Fibroblast of skin of left biceps (primary cell): Measurements from ENCODE around the gene OR6C76.

Experiments used
- DNase-seq, 2 experiments: peaks; one replicate each; pipeline ENCODE4 v3.0.0-alpha.2; 2013; ENCODE audit warnings: low read depth in 2 of 2

Gene OR6C76

DNA sequence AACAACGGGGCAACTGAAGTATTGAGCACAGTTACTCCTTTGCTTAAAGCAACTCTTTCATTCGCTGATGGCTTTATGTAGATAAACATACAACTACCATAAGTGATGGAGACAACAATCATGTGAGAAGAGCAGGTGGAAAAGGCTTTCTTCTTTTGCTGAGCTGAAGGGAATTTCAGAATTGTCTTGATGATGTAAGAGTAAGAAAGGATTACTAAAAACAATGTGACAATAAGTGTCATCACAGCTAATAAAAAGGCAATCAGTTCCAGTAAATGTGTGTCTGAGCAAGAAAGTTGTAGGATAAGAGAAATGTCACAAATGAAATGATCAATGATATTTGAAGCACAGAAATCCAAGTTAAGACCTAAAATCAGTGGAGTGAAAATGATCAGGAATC is 43.2 kb downstream of the OR6C76 start:
- no peak for DNase-seq

DNA sequence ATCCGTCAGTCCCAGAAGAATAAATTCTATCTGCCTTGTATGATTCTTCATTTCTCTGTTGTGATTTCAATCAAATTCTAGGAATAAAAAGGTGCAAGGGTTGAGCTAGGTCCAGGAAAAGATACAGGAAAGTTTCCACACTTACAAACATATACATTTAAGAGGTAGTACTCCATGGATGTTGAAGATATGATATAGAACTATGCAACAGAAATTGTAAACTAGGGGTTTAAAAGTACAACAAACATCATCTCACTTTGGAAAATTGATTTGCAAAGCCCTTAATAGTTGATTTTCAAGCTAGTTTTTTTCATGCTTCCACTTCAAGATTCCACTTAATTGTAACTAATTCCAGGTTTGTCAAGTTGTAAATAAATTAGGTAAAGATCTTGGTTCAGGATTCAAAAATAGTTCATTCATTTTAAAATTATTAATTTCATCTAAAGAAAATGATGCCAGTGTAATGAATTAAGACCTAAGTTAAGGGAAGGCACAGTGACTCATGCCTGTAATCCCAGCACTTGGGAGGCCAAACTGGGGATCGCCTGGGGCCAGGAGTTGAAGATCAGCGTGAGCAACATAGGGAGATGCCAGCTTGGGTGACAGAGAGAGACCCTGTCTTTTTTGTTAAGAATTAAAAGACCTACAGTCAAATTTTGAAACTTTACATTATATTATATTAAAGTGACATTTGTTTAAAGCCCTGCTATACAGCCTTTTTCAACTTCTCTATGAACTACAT is 44.2 kb downstream of the OR6C76 start, which contains the start of gene OR6C70:
OR6C70 (minus strand) TSS at position 51 of the 742 bp plus-strand sequence; CDS start at position 51, 0 bp downstream.
- DNase-seq, result no peak

DNA sequence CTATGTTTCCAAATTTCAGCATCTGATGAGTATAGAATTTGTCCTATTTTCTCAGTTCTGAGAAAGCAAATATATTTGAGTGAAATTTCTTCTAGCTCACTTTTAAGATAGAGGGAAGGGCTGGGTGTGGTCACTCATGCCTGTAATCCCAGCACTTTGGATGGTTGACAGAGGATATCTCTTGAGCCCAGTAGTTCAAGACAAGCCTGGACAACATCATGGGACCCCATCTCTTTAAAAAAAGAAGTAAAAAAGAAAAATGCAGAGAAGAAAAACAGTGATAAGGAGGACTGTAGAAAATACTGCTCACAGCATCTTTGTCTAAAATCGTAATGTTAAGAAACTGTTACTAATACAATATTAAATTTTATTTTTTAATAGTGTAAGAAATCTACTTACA is 46.2 kb downstream of the OR6C76 start:
- no peak for DNase-seq
